ENCODE data around the gene CXCL3.

The CXCL3 gene

DNA sequence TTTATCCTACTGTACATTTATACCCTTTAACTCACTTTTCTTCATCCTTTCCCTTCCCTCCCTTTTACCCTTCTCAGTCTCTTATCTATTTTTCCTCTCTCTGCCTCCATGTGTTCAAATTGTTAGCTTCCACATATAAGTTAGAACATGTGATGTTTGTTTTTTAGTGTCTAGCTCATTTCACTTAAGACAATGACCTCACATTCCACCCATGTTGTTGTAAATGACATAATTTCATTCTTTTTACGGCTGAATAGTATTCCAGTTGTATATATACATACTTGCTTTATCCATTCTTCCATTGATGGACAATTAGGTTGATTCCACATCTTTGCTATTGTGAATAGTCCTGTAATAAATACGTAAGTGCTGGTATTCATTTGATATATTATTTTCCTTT lies 7.3 kb upstream of the CXCL3 start:
- no peak for TF ChIP-seq FOXP2 (optimal IDR thresholded peaks at IDR 0.05; ENCODE audit: borderline replicate concordance, extremely low read depth, extremely low read length, insufficient read depth)
- TF ChIP-seq TAF1 (IDR thresholded peaks at IDR 0.05; ENCODE audit: borderline replicate concordance, insufficient read depth, low read length), result no peak
- no peak for TF ChIP-seq POLR2AphosphoS5 (IDR thresholded peaks at IDR 0.05; ENCODE audit: low read depth, low read length)
- TF ChIP-seq, protein P1, sequence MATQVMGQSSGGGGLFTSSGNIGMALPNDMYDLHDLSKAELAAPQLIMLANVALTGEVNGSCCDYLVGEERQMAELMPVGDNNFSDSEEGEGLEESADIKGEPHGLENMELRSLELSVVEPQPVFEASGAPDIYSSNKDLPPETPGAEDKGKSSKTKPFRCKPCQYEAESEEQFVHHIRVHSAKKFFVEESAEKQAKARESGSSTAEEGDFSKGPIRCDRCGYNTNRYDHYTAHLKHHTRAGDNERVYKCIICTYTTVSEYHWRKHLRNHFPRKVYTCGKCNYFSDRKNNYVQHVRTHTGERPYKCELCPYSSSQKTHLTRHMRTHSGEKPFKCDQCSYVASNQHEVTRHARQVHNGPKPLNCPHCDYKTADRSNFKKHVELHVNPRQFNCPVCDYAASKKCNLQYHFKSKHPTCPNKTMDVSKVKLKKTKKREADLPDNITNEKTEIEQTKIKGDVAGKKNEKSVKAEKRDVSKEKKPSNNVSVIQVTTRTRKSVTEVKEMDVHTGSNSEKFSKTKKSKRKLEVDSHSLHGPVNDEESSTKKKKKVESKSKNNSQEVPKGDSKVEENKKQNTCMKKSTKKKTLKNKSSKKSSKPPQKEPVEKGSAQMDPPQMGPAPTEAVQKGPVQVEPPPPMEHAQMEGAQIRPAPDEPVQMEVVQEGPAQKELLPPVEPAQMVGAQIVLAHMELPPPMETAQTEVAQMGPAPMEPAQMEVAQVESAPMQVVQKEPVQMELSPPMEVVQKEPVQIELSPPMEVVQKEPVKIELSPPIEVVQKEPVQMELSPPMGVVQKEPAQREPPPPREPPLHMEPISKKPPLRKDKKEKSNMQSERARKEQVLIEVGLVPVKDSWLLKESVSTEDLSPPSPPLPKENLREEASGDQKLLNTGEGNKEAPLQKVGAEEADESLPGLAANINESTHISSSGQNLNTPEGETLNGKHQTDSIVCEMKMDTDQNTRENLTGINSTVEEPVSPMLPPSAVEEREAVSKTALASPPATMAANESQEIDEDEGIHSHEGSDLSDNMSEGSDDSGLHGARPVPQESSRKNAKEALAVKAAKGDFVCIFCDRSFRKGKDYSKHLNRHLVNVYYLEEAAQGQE (IDR thresholded peaks at IDR 0.05; ENCODE audit: insufficient read depth in 1 of 2, low read depth in 2 of 2, low read length in 2 of 2), result no peak
- TF ChIP-seq SIN3A (IDR thresholded peaks at IDR 0.05; ENCODE audit: borderline replicate concordance, insufficient read depth, low read length), result no peak

DNA sequence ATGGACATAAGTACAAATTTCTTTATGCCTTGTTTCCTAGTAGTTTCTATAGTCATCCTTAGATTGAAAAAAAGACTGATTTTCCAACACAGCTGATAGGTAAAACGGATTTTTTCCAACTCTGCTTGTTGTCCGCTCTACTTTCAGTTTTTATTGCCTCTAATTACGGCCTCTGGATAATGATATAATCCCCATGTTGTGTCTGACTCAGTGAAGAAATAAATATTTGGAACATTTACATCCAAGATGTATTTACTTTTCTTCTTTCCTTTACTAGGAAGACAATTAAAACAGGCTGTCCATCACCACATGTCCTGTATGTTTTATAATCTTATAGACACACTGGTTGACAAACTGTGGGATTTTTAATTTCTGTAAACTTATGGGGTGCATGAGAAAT lies 6.8 kb upstream of the CXCL3 start:
- TF ChIP-seq, protein P1 (IDR thresholded peaks at IDR 0.05; ENCODE audit: insufficient read depth in 1 of 2, low read depth in 2 of 2, low read length in 2 of 2), result no peak
- TF ChIP-seq SIN3A (IDR thresholded peaks at IDR 0.05; ENCODE audit: borderline replicate concordance, insufficient read depth, low read length) (no peak), FOXP2 (optimal IDR thresholded peaks at IDR 0.05; ENCODE audit: borderline replicate concordance, extremely low read depth, extremely low read length, insufficient read depth) (no peak)

DNA sequence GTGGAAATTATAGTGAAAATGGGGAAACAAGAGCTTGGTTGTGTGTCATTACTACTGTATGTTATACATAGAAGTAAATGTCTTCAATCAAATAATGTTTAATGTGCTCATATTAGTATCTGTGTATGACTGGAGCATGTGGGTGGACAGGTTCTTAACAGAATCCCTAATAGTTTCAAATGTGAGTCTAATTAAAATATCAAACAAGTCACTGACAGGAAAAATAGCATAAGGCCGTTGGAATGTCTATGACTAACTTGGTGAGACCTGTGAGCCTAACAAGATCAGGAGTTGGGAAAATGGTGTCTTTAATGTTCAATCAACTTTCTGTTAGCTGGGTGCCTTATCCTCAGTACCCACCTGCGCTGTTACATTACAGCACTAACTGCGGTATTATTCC lies 6.2 kb upstream of the CXCL3 start:
- TF ChIP-seq SIN3A (IDR thresholded peaks at IDR 0.05; ENCODE audit: borderline replicate concordance, insufficient read depth, low read length) (no peak), FOXP2 (optimal IDR thresholded peaks at IDR 0.05; ENCODE audit: borderline replicate concordance, extremely low read depth, extremely low read length, insufficient read depth) (no peak), TAF1 (IDR thresholded peaks at IDR 0.05; ENCODE audit: borderline replicate concordance, insufficient read depth, low read length) (no peak), POLR2AphosphoS5 (IDR thresholded peaks at IDR 0.05; ENCODE audit: low read depth, low read length) (no peak)
- TF ChIP-seq, protein P1 (IDR thresholded peaks at IDR 0.05; ENCODE audit: insufficient read depth in 1 of 2, low read depth in 2 of 2, low read length in 2 of 2), result no peak

DNA sequence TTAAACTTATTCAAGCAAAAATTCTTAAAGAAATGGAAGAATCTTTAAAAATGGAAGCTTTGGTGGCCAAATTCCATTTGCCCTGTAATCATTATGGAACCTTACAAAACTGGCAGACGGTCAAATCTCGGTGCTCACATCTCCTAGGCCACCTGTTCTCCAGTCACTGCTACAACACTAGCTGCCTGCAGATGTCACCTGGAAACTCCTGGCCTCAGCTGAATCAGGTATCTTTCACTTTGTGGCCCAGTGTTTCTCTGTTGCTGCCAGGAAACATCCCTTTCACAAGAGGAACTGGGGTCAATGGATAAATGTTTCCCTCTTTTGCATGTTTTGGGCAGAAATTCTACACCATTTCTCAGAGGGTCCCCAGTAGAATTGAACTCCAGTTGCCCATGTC lies 4.2 kb upstream of the CXCL3 start:
- TF ChIP-seq TAF1 (IDR thresholded peaks at IDR 0.05; ENCODE audit: borderline replicate concordance, insufficient read depth, low read length) (no peak), SIN3A (IDR thresholded peaks at IDR 0.05; ENCODE audit: borderline replicate concordance, insufficient read depth, low read length) (no peak), POLR2AphosphoS5 (IDR thresholded peaks at IDR 0.05; ENCODE audit: low read depth, low read length) (no peak), FOXP2 (optimal IDR thresholded peaks at IDR 0.05; ENCODE audit: borderline replicate concordance, extremely low read depth, extremely low read length, insufficient read depth) (no peak)
- TF ChIP-seq, protein P1 (IDR thresholded peaks at IDR 0.05; ENCODE audit: insufficient read depth in 1 of 2, low read depth in 2 of 2, low read length in 2 of 2), result no peak

DNA sequence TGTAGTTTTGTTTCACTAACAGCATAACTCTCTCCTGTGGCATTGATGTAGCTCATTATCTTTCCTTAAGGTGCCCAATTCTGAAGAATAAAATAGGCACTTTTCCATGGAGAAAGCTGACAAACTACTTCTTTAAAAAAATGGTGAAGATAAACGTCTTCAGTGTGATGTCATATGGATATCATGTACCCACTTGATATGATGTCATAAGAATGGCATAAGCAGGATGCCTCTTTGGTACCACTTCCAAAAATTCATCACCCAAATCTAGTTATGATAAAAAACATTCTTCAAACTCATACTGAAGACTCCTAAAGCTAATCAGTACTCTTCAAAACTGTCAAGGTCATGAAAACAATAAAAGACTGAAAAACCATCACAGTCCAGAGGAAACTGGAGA lies 2.9 kb upstream of the CXCL3 start:
- TF ChIP-seq FOXP2 (optimal IDR thresholded peaks at IDR 0.05; ENCODE audit: borderline replicate concordance, extremely low read depth, extremely low read length, insufficient read depth), result no peak
- TF ChIP-seq POLR2AphosphoS5 (IDR thresholded peaks at IDR 0.05; ENCODE audit: low read depth, low read length), result no peak
- TF ChIP-seq TAF1 (IDR thresholded peaks at IDR 0.05; ENCODE audit: borderline replicate concordance, insufficient read depth, low read length), result no peak
- TF ChIP-seq, protein P1 (IDR thresholded peaks at IDR 0.05; ENCODE audit: insufficient read depth in 1 of 2, low read depth in 2 of 2, low read length in 2 of 2), result no peak
- no peak for TF ChIP-seq SIN3A (IDR thresholded peaks at IDR 0.05; ENCODE audit: borderline replicate concordance, insufficient read depth, low read length)
